NCI-H226 (cell line): Measurements from ENCODE around the gene NMT2.

ENCODE experiments used
- DNase-seq: peaks from one replicate; pipeline ENCODE4 v3.0.0-alpha.2; 2015

Gene NMT2

GRCh38 chr10:15180736-15181135 is 12.2 kb upstream of the NMT2 start:
- DNase-seq, result no peak

GRCh38 chr10:15176269-15176668 is 7.8 kb upstream of the NMT2 start:
- DNase-seq, result no peak

GRCh38 chr10:15175587-15175986 is 7.1 kb upstream of the NMT2 start:
- no peak for DNase-seq

- no peak for DNase-seq
Measured at GRCh38 chr10:15172306-15172840, 3.9 kb upstream of the NMT2 start.

GRCh38 chr10:15169555-15170401 is 1.3 kb upstream of the NMT2 start:
- no peak for DNase-seq

- peak; percentile 69 for DNase-seq
Measured at GRCh38 chr10:15168786-15169554, 477 bp upstream of the NMT2 start.

- peak; percentile 27 for DNase-seq
Measured at GRCh38 chr10:15167411-15168290, 842 bp downstream of the NMT2 start.

- no peak for DNase-seq
Measured at GRCh38 chr10:15166325-15166724, 2.2 kb downstream of the NMT2 start.

GRCh38 chr10:15163253-15163828 is 5.2 kb downstream of the NMT2 start:
- no peak for DNase-seq

GRCh38 chr10:15158972-15159371 is 9.5 kb downstream of the NMT2 start:
- no peak for DNase-seq

- DNase-seq, result no peak
Measured at GRCh38 chr10:15158448-15158847, 10.0 kb downstream of the NMT2 start.

- DNase-seq, result peak; percentile 28
Measured at GRCh38 chr10:15155978-15156656, 12.4 kb downstream of the NMT2 start.

GRCh38 chr10:15152556-15152955 is 15.9 kb downstream of the NMT2 start:
- no peak for DNase-seq

- no peak for DNase-seq
Measured at GRCh38 chr10:15150563-15150962, 17.9 kb downstream of the NMT2 start.

GRCh38 chr10:15149042-15149771 is 19.3 kb downstream of the NMT2 start:
- no peak for DNase-seq

GRCh38 chr10:15147594-15148392 is 20.7 kb downstream of the NMT2 start:
- DNase-seq, result no peak

- no peak for DNase-seq
Measured at GRCh38 chr10:15146366-15146765, 22.1 kb downstream of the NMT2 start.

- no peak for DNase-seq
Measured at GRCh38 chr10:15144788-15145187, 23.7 kb downstream of the NMT2 start.

- DNase-seq, result no peak
Measured at GRCh38 chr10:15141136-15142054, 27.1 kb downstream of the NMT2 start.
